Liver (tissue), 9 donors: Measurements from ENCODE around the gene PLIN4. TPM values are rescaled to one million over a fixed set of nuclear protein-coding genes. Genes with fewer than 3 reads are reported as not detected.

Experiments
- DNase-seq: peaks from one replicate; pipeline ENCODE4 v3.0.0-alpha.2; 2017; ENCODE audit warnings: low spot score
- H3K27ac ChIP-seq, 2 donors: one replicate each; pipeline ENCODE4 v1.7.0; 2013; ENCODE audit warnings: inconsistent platforms in 2 of 2, low read length in 2 of 2, control low read depth in 1 of 2, low read depth in 1 of 2, mild to moderate bottlenecking in 1 of 2
- H3K27me3 ChIP-seq, 4 donors: one replicate each; pipeline versions ENCODE4 v1.6.1 to v1.7.0; 2013; ENCODE audit warnings: low read length in 3 of 4, inconsistent platforms in 1 of 4, mild to moderate bottlenecking in 1 of 4, moderate library complexity in 1 of 4; ENCODE audit not compliant: control insufficient read depth in 4 of 4, insufficient read depth in 4 of 4
- H3K36me3 ChIP-seq, 4 donors: one replicate each; pipeline versions ENCODE4 v1.6.1 to v1.7.0; 2013; ENCODE audit warnings: low read length in 3 of 4, mild to moderate bottlenecking in 3 of 4, low read depth in 1 of 4, moderate library complexity in 1 of 4; ENCODE audit not compliant: control insufficient read depth in 4 of 4, insufficient read depth in 3 of 4
- H3K4me1 ChIP-seq, 4 donors: one replicate each; pipeline versions ENCODE4 v1.6.1 to v1.7.0; 2013; ENCODE audit warnings: low read length in 3 of 4, mild to moderate bottlenecking in 3 of 4, moderate library complexity in 1 of 4; ENCODE audit not compliant: control insufficient read depth in 4 of 4, insufficient read depth in 4 of 4
- H3K4me3 ChIP-seq, 3 donors: one replicate each; pipeline versions ENCODE4 v1.6.1 to v1.7.0; 2013; ENCODE audit warnings: low read length in 3 of 3, control low read depth in 1 of 3, low read depth in 1 of 3, mild to moderate bottlenecking in 1 of 3
- H3K9ac ChIP-seq, 2 donors: one replicate each; pipeline ENCODE4 v1.7.0; 2013; ENCODE audit warnings: low read length in 2 of 2, mild to moderate bottlenecking in 2 of 2, moderate library complexity in 2 of 2, control low read depth in 1 of 2, low read depth in 1 of 2
- H3K9me3 ChIP-seq, 4 donors: one replicate each; pipeline versions ENCODE4 v1.6.1 to v1.7.0; 2013; ENCODE audit warnings: low read length in 3 of 4; ENCODE audit not compliant: control insufficient read depth in 4 of 4
- FOXA1 ChIP-seq: IDR thresholded peaks from 2 replicates; pipeline ENCODE4 v1.6.1; 2016; ENCODE audit warnings: antibody characterized with exemption
- FOXA2 ChIP-seq: IDR thresholded peaks from 2 replicates; pipeline ENCODE4 v1.6.1; 2016; ENCODE audit warnings: antibody characterized with exemption
- GABPA ChIP-seq, 2 donors: IDR thresholded peaks in 1 of 2; conservative IDR thresholded peaks in 1 of 2; 2 replicates each; pipeline ENCODE4 v1.6.1; 2016; ENCODE audit warnings: antibody characterized with exemption in 2 of 2, mild to moderate bottlenecking in 1 of 2, moderate library complexity in 1 of 2
- HNF4G ChIP-seq: IDR thresholded peaks from 2 replicates; pipeline ENCODE4 v1.6.1; 2016; ENCODE audit warnings: antibody characterized with exemption
- JUND ChIP-seq, 2 donors: IDR thresholded peaks; 2 replicates each; pipeline ENCODE4 v1.6.1; 2016; ENCODE audit warnings: antibody characterized with exemption in 2 of 2
- NR2F2 ChIP-seq: IDR thresholded peaks from 2 replicates; pipeline ENCODE4 v1.6.1; 2016; ENCODE audit warnings: antibody characterized with exemption
- RAD21 ChIP-seq, 2 donors: IDR thresholded peaks; 2 replicates each; pipeline ENCODE4 v1.6.1; 2016; ENCODE audit warnings: antibody characterized with exemption in 2 of 2, mild to moderate bottlenecking in 2 of 2
- RXRA ChIP-seq, 2 donors: IDR thresholded peaks; 2 replicates each; pipeline ENCODE4 v1.6.1; 2017 to 2018; ENCODE audit warnings: antibody characterized with exemption in 2 of 2, mild to moderate bottlenecking in 1 of 2
- SP1 ChIP-seq: IDR thresholded peaks from 2 replicates; pipeline ENCODE4 v1.6.1; 2018; ENCODE audit warnings: antibody characterized with exemption, mild to moderate bottlenecking
- TAF1 ChIP-seq: conservative IDR thresholded peaks from 2 replicates; pipeline ENCODE4 v1.6.1; 2016; ENCODE audit warnings: antibody characterized with exemption, mild to moderate bottlenecking
- YY1 ChIP-seq: IDR thresholded peaks from 2 replicates; pipeline ENCODE4 v1.6.1; 2016; ENCODE audit warnings: antibody characterized with exemption, mild to moderate bottlenecking
- WGBS: extraction: QIAGEN DNeasy Blood & Tissue Kit; methylation state at CpG from one replicate; pipeline ENCODE4 v1.1.7; 2013; 5-methylcytosine and 5-hydroxymethylcytosine counted together
- polyA plus RNA-seq, 2 donors: library from polyadenylated mRNA; stranded (reverse) in 1 of 2; unstranded in 1 of 2; fragments of 200-250 nt in 1 of 2; fragments of >200 nt in 1 of 2; fragmentation: Nextera tagmentation in 1 of 2; extraction: Ambion mirVana in 1 of 2; gene quantifications; one replicate each; pipeline versions ENCODE4 v1.2.1 to v1.2.3, GENCODE V29; 2013 to 2015
- total RNA-seq, 2 donors: library from RNA; depleted of rRNA; stranded (reverse); fragments of >200 nt; gene quantifications; one replicate each; pipeline ENCODE4 v1.2.3, GENCODE V29; 2014
- TF ChIP-seq, protein P1 (sequence below): IDR thresholded peaks from 2 replicates; pipeline ENCODE4 v1.6.1; 2016; ENCODE audit warnings: antibody characterized with exemption
- TF ChIP-seq, protein P2 (sequence below): fragments of 150-350 bp; IDR thresholded peaks from 2 replicates; pipeline ENCODE4 v1.5.1; 2017; ENCODE audit warnings: improper control_type of control experiment, low read depth, low read length; ENCODE audit not compliant: missing input control
- TF ChIP-seq, protein P3 (sequence below): IDR thresholded peaks from 2 replicates; pipeline ENCODE4 v1.6.1; 2016; ENCODE audit warnings: antibody characterized with exemption, mild to moderate bottlenecking
- TF ChIP-seq, protein P4 (sequence below): IDR thresholded peaks from 2 replicates; pipeline ENCODE4 v1.6.1; 2016; ENCODE audit warnings: antibody characterized with exemption
- donor health status: healthy.
- donor health status: healthy.
- donor health status: healthy.
- donor health status: healthy.
- donor health status: healthy.

The PLIN4 gene
- total and polyA plus RNA-seq, 4 donors: 3.1 to 49.1 (median 9.5) TPM

DNA sequence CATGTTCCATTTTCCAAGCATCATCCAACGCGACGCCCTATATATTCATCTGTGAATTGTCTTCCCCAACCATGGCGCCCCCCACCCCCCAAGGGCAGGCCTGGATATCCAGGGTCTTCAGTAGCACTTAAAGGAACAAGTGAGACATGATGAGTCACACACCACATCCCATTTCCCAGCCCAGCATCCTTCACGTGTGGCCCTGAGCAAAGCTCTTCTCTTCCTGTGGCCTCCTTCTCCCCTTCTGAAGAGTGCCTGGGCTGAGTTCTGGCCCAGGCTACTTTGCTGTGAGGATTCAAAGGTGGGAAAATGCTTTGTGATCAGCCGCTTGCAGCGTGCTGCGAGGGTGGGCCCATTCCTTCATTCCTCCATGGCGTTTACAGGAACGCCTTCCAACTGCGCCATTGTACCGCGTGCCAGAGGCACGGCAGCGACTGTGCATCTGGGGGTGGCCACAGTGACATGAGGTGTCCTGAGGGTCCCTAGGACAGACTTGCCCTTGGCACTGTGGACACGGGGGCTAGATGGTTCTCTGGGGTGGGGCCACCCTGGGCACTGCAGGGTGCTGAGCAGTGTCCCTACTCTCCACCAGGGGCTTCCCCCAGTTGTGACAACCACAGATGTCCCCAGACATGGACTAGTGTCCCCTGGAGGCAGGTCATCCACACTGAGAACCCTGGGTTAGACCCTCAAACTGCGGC lies 11.7 kb downstream of the PLIN4 start:
- TF ChIP-seq YY1: no peak
- H3K36me3 ChIP-seq: peaks cover 9 to 75% (median 22%) of the 10 kb centered on the region in 4 donors
- no peak for DNase-seq
- H3K4me1 ChIP-seq: no peaks in the 10 kb centered on the region
- H3K9me3 ChIP-seq: no peaks in the 10 kb centered on the region
- no peak overlapping the region for H3K4me3 ChIP-seq
- WGBS: 94% methylated on average over 17 of the region's 17 CpGs
- no peak overlapping the region for H3K27ac ChIP-seq
- no peak overlapping the region for H3K9ac ChIP-seq
- no peaks in the 10 kb centered on the region for H3K27me3 ChIP-seq

DNA sequence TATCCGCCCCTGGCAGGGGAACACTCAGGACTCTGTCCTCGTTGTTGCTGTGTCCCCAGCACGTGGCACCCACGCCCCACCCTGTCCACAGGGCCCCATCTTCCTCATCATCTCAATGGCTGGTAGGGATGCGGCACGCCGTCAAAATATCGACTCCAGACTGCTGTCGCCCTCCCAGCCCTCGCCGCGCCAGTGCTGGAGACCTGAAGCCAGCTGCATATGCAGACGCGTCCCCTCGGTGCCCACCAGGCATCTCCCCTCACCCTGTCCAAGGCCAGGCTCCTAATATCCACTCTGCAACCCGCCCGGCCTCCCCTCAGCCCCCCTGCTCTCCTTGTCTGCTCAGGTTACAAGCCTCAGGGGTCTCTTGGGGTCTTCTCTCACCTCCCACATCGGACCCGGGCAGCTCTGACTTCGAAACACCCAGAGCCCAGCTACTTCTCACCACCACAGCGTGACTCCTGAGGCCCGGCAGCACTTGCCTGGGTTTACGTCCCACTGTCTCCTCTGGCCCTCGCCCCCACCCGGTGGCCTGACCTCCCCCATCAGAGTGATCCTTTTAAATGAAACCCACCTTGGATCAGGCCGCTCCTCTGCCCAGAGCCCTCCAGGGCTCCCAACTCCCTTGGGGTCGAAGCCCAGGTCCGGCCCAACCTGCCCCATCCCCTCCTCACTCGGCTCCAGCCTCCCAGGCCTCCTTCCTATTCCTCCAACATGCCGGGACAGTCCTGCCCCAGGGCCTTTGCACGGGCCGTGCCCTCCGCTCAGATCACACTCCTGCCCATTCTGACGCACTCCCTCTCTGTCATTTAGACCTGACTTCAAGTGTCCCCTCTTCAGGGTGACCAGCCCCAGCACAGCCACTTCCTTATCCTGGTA lies 12.5 kb downstream of the PLIN4 start:
- Histone ChIP-seq H3K9ac (no peak overlapping the region), H3K9me3 (no peaks in the 10 kb centered on the region), H3K4me3 (no peak overlapping the region), H3K4me1 (no peaks in the 10 kb centered on the region), H3K27me3 (no peaks in the 10 kb centered on the region), H3K27ac (no peak overlapping the region), H3K36me3 (peaks cover 12 to 78% (median 23%) of the 10 kb centered on the region in 4 donors)
- TF ChIP-seq RXRA (IDR thresholded peaks at IDR 0.05) (no peak), FOXA1 (no peak), TAF1 (no peak), FOXA2 (no peak), RAD21 (IDR thresholded peaks at IDR 0.05) (no peak), NR2F2 (no peak)
- TF ChIP-seq, protein P1, sequence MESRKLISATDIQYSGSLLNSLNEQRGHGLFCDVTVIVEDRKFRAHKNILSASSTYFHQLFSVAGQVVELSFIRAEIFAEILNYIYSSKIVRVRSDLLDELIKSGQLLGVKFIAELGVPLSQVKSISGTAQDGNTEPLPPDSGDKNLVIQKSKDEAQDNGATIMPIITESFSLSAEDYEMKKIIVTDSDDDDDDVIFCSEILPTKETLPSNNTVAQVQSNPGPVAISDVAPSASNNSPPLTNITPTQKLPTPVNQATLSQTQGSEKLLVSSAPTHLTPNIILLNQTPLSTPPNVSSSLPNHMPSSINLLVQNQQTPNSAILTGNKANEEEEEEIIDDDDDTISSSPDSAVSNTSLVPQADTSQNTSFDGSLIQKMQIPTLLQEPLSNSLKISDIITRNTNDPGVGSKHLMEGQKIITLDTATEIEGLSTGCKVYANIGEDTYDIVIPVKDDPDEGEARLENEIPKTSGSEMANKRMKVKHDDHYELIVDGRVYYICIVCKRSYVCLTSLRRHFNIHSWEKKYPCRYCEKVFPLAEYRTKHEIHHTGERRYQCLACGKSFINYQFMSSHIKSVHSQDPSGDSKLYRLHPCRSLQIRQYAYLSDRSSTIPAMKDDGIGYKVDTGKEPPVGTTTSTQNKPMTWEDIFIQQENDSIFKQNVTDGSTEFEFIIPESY: no peak
- TF ChIP-seq, protein P2, sequence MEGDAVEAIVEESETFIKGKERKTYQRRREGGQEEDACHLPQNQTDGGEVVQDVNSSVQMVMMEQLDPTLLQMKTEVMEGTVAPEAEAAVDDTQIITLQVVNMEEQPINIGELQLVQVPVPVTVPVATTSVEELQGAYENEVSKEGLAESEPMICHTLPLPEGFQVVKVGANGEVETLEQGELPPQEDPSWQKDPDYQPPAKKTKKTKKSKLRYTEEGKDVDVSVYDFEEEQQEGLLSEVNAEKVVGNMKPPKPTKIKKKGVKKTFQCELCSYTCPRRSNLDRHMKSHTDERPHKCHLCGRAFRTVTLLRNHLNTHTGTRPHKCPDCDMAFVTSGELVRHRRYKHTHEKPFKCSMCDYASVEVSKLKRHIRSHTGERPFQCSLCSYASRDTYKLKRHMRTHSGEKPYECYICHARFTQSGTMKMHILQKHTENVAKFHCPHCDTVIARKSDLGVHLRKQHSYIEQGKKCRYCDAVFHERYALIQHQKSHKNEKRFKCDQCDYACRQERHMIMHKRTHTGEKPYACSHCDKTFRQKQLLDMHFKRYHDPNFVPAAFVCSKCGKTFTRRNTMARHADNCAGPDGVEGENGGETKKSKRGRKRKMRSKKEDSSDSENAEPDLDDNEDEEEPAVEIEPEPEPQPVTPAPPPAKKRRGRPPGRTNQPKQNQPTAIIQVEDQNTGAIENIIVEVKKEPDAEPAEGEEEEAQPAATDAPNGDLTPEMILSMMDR: no peak
- no peak for DNase-seq
- WGBS: 96% methylated on average over 34 of the region's 34 CpGs

DNA sequence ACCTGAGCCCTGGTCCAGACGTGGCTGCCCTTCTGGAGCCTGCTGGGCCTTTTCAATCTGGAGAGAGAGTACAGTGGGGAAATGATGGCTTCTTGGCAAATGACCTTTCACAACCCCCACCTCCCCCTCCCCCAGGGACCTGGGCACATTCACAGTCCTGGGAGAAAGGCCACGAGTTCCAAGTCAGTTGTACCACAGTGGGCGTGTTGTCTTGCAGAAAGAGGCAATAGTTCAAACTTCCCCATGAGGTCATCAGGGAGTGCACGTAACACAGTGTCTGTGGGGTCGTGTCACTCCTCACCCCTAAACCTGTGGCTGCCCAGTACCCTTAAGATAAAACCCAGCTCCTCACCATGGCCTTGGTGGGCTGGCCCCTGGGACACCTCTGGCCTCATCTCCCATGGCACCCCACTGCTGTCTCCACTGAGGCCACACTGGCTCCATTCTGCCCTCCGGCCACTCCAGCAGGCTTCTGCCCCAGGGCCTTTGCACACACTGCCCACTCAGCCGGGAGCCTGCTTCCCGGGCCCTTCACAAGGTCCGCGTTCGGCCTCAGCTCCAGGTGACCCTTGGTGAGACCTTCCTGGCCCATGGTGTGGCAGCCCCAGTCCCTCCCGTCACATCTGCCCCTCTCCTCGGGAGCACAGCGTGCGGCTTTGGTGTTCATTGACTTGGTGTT lies 13.3 kb downstream of the PLIN4 start:
- Histone ChIP-seq H3K27ac (no peak overlapping the region), H3K4me1 (no peaks in the 10 kb centered on the region), H3K4me3 (no peak overlapping the region), H3K27me3 (no peaks in the 10 kb centered on the region), H3K36me3 (peaks cover 12 to 75% (median 24%) of the 10 kb centered on the region in 4 donors), H3K9ac (no peak overlapping the region), H3K9me3 (no peaks in the 10 kb centered on the region)
- 88% methylated on average over 15 of the region's 15 CpGs for WGBS
- TF ChIP-seq, protein P3, sequence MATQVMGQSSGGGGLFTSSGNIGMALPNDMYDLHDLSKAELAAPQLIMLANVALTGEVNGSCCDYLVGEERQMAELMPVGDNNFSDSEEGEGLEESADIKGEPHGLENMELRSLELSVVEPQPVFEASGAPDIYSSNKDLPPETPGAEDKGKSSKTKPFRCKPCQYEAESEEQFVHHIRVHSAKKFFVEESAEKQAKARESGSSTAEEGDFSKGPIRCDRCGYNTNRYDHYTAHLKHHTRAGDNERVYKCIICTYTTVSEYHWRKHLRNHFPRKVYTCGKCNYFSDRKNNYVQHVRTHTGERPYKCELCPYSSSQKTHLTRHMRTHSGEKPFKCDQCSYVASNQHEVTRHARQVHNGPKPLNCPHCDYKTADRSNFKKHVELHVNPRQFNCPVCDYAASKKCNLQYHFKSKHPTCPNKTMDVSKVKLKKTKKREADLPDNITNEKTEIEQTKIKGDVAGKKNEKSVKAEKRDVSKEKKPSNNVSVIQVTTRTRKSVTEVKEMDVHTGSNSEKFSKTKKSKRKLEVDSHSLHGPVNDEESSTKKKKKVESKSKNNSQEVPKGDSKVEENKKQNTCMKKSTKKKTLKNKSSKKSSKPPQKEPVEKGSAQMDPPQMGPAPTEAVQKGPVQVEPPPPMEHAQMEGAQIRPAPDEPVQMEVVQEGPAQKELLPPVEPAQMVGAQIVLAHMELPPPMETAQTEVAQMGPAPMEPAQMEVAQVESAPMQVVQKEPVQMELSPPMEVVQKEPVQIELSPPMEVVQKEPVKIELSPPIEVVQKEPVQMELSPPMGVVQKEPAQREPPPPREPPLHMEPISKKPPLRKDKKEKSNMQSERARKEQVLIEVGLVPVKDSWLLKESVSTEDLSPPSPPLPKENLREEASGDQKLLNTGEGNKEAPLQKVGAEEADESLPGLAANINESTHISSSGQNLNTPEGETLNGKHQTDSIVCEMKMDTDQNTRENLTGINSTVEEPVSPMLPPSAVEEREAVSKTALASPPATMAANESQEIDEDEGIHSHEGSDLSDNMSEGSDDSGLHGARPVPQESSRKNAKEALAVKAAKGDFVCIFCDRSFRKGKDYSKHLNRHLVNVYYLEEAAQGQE: no peak
- TF ChIP-seq RXRA (IDR thresholded peaks at IDR 0.05): no peak
- TF ChIP-seq HNF4G: no peak
- TF ChIP-seq, protein P4, sequence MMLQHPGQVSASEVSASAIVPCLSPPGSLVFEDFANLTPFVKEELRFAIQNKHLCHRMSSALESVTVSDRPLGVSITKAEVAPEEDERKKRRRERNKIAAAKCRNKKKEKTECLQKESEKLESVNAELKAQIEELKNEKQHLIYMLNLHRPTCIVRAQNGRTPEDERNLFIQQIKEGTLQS: no peak
- TF ChIP-seq SP1: no peak
- TF ChIP-seq GABPA (IDR thresholded peaks at IDR 0.05 in 1 of 2, conservative IDR thresholded peaks at IDR 0.05 in 1 of 2): no peak
- no peak for TF ChIP-seq JUND (IDR thresholded peaks at IDR 0.05)
- no peak for TF ChIP-seq YY1
- no peak for DNase-seq
